Neural cell (in vitro differentiated cells): ENCODE measurements around the gene ZNF443. TPM values are rescaled to one million over a fixed set of nuclear protein-coding genes. Genes with fewer than 3 reads are reported as not detected.

Source experiments
- H2AFZ ChIP-seq: fragments of 200-600, 300-800 bp; sonication (generic), shearing (Covaris generic); 2 replicates; pipeline ENCODE4 v1.6.0; 2014; ENCODE audit warnings: low read depth, mild to moderate bottlenecking, antibody characterized with exemption, low read length, moderate library complexity
- H3F3A ChIP-seq: fragments of 200-600 bp; shearing (Covaris generic); 2 replicates; pipeline ENCODE4 v1.6.1; 2016; ENCODE audit warnings: mild to moderate bottlenecking, moderate library complexity, mixed read lengths, antibody characterized with exemption, low read length; ENCODE audit not compliant: insufficient read depth, poor library complexity, severe bottlenecking
- H3K27ac ChIP-seq: fragments of 200-600, 300-800 bp; sonication (generic), shearing (Covaris generic); 2 replicates; pipeline ENCODE4 v1.5.1; 2014; ENCODE audit warnings: mild to moderate bottlenecking, low read length, moderate library complexity
- H3K27me3 ChIP-seq: fragments of 300-800, 200-600 bp; sonication (generic), shearing (Covaris generic); 2 replicates; pipeline ENCODE4 v1.6.0; 2014; ENCODE audit warnings: mild to moderate bottlenecking, low read depth, low read length, moderate library complexity; ENCODE audit not compliant: insufficient read depth
- H3K36me3 ChIP-seq: fragments of 300-800, 200-600 bp; sonication (generic), shearing (Covaris generic); 2 replicates; pipeline ENCODE4 v1.5.1; 2014; ENCODE audit warnings: mild to moderate bottlenecking, antibody characterized with exemption, low read length, moderate library complexity; ENCODE audit not compliant: insufficient read depth
- H3K4me2 ChIP-seq: fragments of 300-800, 200-600 bp; sonication (generic), shearing (Covaris generic); 2 replicates; pipeline ENCODE4 v1.6.0; 2014; ENCODE audit warnings: mild to moderate bottlenecking, low read length
- H3K4me3 ChIP-seq: fragments of 300-800, 200-600 bp; sonication (generic), shearing (Covaris generic); 2 replicates; pipeline ENCODE4 v1.5.1; 2014; ENCODE audit warnings: mild to moderate bottlenecking, low read length, moderate library complexity
- H3K79me2 ChIP-seq: fragments of 200-600 bp; shearing (Covaris generic); replicated peaks from 2 replicates; pipeline ENCODE4 v1.6.0; 2014; ENCODE audit warnings: mild to moderate bottlenecking, low read length, moderate library complexity; ENCODE audit not compliant: insufficient read depth
- H3K9ac ChIP-seq: fragments of 300-800, 200-600 bp; sonication (generic), shearing (Covaris generic); 2 replicates; pipeline ENCODE4 v1.6.1; 2016; ENCODE audit warnings: mild to moderate bottlenecking, low read length, mixed read lengths
- H3K9me2 ChIP-seq: fragments of 200-600 bp; shearing (Covaris generic); 2 replicates; pipeline ENCODE4 v1.6.1; 2016; ENCODE audit warnings: mild to moderate bottlenecking, low read length, mixed read lengths; ENCODE audit not compliant: insufficient read depth
- H3K9me3 ChIP-seq: fragments of 200-600, 300-800 bp; sonication (generic), shearing (Covaris generic); 2 replicates; pipeline ENCODE4 v1.6.1; 2016; ENCODE audit warnings: mild to moderate bottlenecking, mixed run types, low read length, moderate library complexity, mixed read lengths
- H4K20me1 ChIP-seq: fragments of 200-600 bp; shearing (Covaris generic); 2 replicates; pipeline ENCODE4 v1.6.1; 2016; ENCODE audit warnings: mild to moderate bottlenecking, mixed run types; ENCODE audit not compliant: insufficient read depth
- EP300 ChIP-seq: fragments of 450-650 bp; conservative IDR thresholded peaks from 2 replicates; pipeline ENCODE4 v1.6.1; 2014; ENCODE audit warnings: antibody characterized with exemption, mild to moderate bottlenecking, moderate library complexity; ENCODE audit not compliant: poor library complexity, severe bottlenecking
- EZH2 ChIP-seq: fragments of 200-600, 300-800 bp; shearing (Covaris generic), sonication (generic); IDR thresholded peaks from 2 replicates; pipeline ENCODE4 v1.6.1; 2014; ENCODE audit warnings: antibody characterized with exemption, low read length, borderline replicate concordance, mild to moderate bottlenecking; ENCODE audit not compliant: insufficient read depth, poor library complexity, severe bottlenecking
- MXI1 ChIP-seq: fragments of 450-650 bp; conservative IDR thresholded peaks from 2 replicates; pipeline ENCODE4 v1.6.1; 2014; ENCODE audit warnings: antibody characterized with exemption, mild to moderate bottlenecking; ENCODE audit not compliant: poor library complexity, severe bottlenecking
- POLR2AphosphoS5 ChIP-seq: IDR thresholded peaks from 2 replicates; pipeline ENCODE4 v1.6.1; 2012
- RAD21 ChIP-seq: fragments of 450-650 bp; conservative IDR thresholded peaks from 2 replicates; pipeline ENCODE4 v1.6.1; 2014; ENCODE audit warnings: antibody characterized with exemption, mild to moderate bottlenecking, moderate library complexity
- SMC3 ChIP-seq: fragments of 450-650 bp; conservative IDR thresholded peaks from 2 replicates; pipeline ENCODE4 v1.6.1; 2014; ENCODE audit warnings: antibody characterized with exemption, mild to moderate bottlenecking, moderate library complexity; ENCODE audit not compliant: poor library complexity
- TAF1 ChIP-seq: IDR thresholded peaks from 2 replicates; pipeline ENCODE4 v1.6.1; 2012; ENCODE audit warnings: low read depth
- polyA plus RNA-seq: library from polyadenylated mRNA; depleted of rRNA; stranded (reverse); fragments of >200 nt; gene quantifications from 2 replicates; pipeline ENCODE4 v1.2.3, GENCODE V29; 2014
- TF ChIP-seq, protein P1 (sequence below): fragments of 450-650 bp; IDR thresholded peaks from 2 replicates; pipeline ENCODE4 v1.5.1; 2014; ENCODE audit warnings: antibody characterized with exemption, mild to moderate bottlenecking, moderate library complexity; ENCODE audit not compliant: poor library complexity, severe bottlenecking
- TF ChIP-seq, protein P2 (sequence below): IDR thresholded peaks from 2 replicates; pipeline ENCODE4 v1.6.1; 2012; ENCODE audit warnings: borderline replicate concordance

Gene ZNF443
- polyA plus RNA-seq, 1 donor from 2014 or later = 11.5 TPM

DNA sequence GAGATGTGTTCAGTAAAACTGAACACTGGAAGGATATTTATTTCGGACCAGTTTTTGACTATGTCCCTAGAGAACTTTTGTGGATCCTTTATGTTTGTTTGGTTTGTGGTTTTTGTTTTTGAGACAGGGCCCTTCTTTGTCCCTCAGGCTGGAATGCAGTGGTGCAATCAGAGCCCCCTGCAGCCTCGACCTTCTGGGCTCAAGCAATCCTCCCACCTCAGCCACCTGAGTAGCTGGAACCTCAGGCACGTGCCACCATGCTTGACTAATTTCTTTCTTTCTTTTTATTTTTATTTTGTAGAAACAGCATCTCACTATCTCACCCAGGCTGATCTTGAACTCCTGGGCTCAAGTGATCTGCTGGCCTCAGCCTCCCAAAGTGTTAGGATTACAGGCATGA, 44.8 kb upstream of the ZNF443 start:
- H3K4me2 ChIP-seq = no peak overlapping the region

DNA sequence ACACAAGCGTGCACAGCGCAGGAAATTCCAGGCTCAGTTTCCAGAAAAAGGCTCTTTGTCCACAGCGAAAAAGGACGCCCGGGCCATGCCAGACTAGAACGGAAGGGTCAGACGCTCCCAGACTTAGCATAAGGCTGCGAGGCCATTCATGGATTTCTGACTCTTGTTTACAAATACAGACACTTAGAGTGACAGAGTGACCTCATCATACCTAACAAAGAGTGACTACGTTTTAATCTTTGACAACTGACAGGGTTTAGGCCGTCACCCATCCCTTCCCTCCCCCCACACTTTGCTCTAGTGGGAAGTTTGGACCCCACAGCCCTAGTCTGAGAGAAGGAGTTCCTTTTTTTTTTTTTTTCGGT, 44.2 kb upstream of the ZNF443 start:
- Histone ChIP-seq H3K79me2 (peaks cover 41% of the 10 kb centered on the region), H3K36me3 (no peaks in the 10 kb centered on the region), H3K9ac (peak overlapping the region; percentile 97), H3K9me3 (no peaks in the 10 kb centered on the region), H3K4me2 (peak overlapping the region; percentile 71), H3K4me3 (peak overlapping the region; percentile 93), H3K27me3 (no peaks in the 10 kb centered on the region), H3K9me2 (no peaks in the 10 kb centered on the region), H2AFZ (peak overlapping the region; percentile 66), H4K20me1 (no peaks in the 10 kb centered on the region), H3F3A (no peaks in the 10 kb centered on the region), H3K27ac (peak overlapping the region; percentile 89)
- TF ChIP-seq RAD21 (no peak), MXI1 (no peak), TAF1 (no peak), SMC3 (no peak), POLR2AphosphoS5 (no peak), EP300 (no peak), EZH2 (no peak)
- TF ChIP-seq, protein P1, sequence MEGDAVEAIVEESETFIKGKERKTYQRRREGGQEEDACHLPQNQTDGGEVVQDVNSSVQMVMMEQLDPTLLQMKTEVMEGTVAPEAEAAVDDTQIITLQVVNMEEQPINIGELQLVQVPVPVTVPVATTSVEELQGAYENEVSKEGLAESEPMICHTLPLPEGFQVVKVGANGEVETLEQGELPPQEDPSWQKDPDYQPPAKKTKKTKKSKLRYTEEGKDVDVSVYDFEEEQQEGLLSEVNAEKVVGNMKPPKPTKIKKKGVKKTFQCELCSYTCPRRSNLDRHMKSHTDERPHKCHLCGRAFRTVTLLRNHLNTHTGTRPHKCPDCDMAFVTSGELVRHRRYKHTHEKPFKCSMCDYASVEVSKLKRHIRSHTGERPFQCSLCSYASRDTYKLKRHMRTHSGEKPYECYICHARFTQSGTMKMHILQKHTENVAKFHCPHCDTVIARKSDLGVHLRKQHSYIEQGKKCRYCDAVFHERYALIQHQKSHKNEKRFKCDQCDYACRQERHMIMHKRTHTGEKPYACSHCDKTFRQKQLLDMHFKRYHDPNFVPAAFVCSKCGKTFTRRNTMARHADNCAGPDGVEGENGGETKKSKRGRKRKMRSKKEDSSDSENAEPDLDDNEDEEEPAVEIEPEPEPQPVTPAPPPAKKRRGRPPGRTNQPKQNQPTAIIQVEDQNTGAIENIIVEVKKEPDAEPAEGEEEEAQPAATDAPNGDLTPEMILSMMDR = no peak
- TF ChIP-seq, protein P2, sequence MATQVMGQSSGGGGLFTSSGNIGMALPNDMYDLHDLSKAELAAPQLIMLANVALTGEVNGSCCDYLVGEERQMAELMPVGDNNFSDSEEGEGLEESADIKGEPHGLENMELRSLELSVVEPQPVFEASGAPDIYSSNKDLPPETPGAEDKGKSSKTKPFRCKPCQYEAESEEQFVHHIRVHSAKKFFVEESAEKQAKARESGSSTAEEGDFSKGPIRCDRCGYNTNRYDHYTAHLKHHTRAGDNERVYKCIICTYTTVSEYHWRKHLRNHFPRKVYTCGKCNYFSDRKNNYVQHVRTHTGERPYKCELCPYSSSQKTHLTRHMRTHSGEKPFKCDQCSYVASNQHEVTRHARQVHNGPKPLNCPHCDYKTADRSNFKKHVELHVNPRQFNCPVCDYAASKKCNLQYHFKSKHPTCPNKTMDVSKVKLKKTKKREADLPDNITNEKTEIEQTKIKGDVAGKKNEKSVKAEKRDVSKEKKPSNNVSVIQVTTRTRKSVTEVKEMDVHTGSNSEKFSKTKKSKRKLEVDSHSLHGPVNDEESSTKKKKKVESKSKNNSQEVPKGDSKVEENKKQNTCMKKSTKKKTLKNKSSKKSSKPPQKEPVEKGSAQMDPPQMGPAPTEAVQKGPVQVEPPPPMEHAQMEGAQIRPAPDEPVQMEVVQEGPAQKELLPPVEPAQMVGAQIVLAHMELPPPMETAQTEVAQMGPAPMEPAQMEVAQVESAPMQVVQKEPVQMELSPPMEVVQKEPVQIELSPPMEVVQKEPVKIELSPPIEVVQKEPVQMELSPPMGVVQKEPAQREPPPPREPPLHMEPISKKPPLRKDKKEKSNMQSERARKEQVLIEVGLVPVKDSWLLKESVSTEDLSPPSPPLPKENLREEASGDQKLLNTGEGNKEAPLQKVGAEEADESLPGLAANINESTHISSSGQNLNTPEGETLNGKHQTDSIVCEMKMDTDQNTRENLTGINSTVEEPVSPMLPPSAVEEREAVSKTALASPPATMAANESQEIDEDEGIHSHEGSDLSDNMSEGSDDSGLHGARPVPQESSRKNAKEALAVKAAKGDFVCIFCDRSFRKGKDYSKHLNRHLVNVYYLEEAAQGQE = no peak

More for the DNA sequence above, 44.8 kb upstream of the ZNF443 start:
- Histone ChIP-seq H3K27ac (peak overlapping the region; percentile 89), H3K27me3 (no peaks in the 10 kb centered on the region), H3K9me2 (no peaks in the 10 kb centered on the region), H3K36me3 (no peaks in the 10 kb centered on the region), H2AFZ (no peak overlapping the region), H3K9me3 (no peaks in the 10 kb centered on the region), H3K79me2 (peaks cover 37% of the 10 kb centered on the region), H3K4me3 (no peak overlapping the region), H3K9ac (no peak overlapping the region), H3F3A (no peaks in the 10 kb centered on the region), H4K20me1 (no peaks in the 10 kb centered on the region)
- TF ChIP-seq POLR2AphosphoS5 (no peak), SMC3 (no peak), RAD21 (no peak), MXI1 (no peak), EZH2 (no peak), EP300 (no peak), TAF1 (no peak)
- TF ChIP-seq, protein P2 = no peak
- TF ChIP-seq, protein P1 = no peak
